ENCODE measurements around the gene STT3A.

GRCh38 chr11:125625225-125625629 lies 32.6 kb downstream of the STT3A start:
- TF ChIP-seq GATA2 (IDR thresholded peaks at IDR 0.05; ENCODE audit: low read depth, low read length): no peak
- no peak for TF ChIP-seq GATA3 (IDR thresholded peaks at IDR 0.05; ENCODE audit: low read depth, low read length)
